GM10266 (cell line): Measurements from ENCODE around the gene TIMM44.
A peak's percentile ranks its signal among the peaks of the same experiment; 100 is the strongest.

Source experiments
- DNase-seq: peaks from one replicate; pipeline ENCODE4 v3.0.0; 2012; ENCODE audit errors: extremely low spot score
- CTCF ChIP-seq: IDR thresholded peaks from 2 replicates; pipeline ENCODE4 v1.5.1; 2012; ENCODE audit warnings: mild to moderate bottlenecking, low read depth; ENCODE audit not compliant: control insufficient read depth, insufficient read depth; ENCODE audit errors: missing control alignments

Gene TIMM44

GRCh38 chr19:7926727-7927604, 16.5 kb downstream of the TIMM44 start:
- no peak for TF ChIP-seq CTCF
- DNase-seq, result no peak

GRCh38 chr19:7926021-7926726, 17.3 kb downstream of the TIMM44 start, which contains the start of gene CTXN1:
Gene CTXN1 (minus strand): TSS chr19:7926135. CDS start chr19:7925538, 597 bp downstream.
- no peak for TF ChIP-seq CTCF
- DNase-seq, result peak; percentile 96

GRCh38 chr19:7925171-7925851, 18.2 kb downstream of the TIMM44 start:
- peak; percentile 93 for DNase-seq
- TF ChIP-seq CTCF, result peak; percentile 96

GRCh38 chr19:7924651-7925170, 18.8 kb downstream of the TIMM44 start:
- no peak for DNase-seq
- no peak for TF ChIP-seq CTCF

GRCh38 chr19:7924241-7924640, 19.2 kb downstream of the TIMM44 start:
- no peak for TF ChIP-seq CTCF
- DNase-seq, result no peak

GRCh38 chr19:7923295-7924191, 19.9 kb downstream of the TIMM44 start:
- no peak for TF ChIP-seq CTCF
- DNase-seq, result no peak
